22Rv1 (cell line): ENCODE measurements around the gene SIGLECL1.

Source experiments
- H3K27ac ChIP-seq: fragments of 450-650 bp; 2 replicates; pipeline ENCODE4 v1.5.1; 2017
- ZFX ChIP-seq: fragments of 450-650 bp; IDR thresholded peaks from 2 replicates; pipeline ENCODE4 v1.6.1; 2017; ENCODE audit warnings: antibody characterized with exemption, borderline replicate concordance
- TF ChIP-seq, protein P1 (sequence below): fragments of 450-650 bp; IDR thresholded peaks from 2 replicates; pipeline ENCODE4 v1.5.1; 2017; ENCODE audit warnings: mild to moderate bottlenecking

Gene SIGLECL1

DNA sequence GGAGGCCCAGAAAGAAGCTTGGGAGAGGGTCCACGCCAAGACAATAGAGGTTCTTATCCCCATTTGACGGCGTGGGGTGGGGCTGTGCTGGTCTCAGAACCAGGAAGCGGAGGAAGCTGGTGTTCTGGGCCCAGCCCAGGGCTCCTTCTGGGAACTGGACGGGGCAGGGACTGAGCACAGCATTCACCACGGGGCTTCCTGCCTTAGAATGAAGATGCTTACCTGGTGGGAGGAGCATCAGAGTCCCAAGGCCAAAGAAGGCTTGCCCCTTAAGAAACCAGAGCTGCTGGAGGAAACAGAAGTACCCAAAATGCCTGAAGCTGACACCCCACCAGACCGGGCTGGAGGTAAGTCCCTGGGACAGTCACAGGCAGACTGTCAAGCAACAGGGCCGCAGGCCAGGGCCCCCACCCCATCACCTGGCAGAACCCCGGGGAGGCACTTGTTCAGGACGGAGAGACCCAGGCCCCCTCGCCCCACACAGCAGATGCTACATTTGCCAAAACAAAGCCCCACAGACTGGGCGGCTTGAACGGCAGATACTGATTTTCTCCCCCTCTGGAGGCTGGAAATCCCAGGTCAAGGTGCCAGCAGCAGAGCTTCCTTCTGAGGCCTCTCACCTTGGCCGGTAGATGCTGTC lies 42.8 kb downstream of the SIGLECL1 start:
- no peak for TF ChIP-seq ZFX
- TF ChIP-seq, protein P1, sequence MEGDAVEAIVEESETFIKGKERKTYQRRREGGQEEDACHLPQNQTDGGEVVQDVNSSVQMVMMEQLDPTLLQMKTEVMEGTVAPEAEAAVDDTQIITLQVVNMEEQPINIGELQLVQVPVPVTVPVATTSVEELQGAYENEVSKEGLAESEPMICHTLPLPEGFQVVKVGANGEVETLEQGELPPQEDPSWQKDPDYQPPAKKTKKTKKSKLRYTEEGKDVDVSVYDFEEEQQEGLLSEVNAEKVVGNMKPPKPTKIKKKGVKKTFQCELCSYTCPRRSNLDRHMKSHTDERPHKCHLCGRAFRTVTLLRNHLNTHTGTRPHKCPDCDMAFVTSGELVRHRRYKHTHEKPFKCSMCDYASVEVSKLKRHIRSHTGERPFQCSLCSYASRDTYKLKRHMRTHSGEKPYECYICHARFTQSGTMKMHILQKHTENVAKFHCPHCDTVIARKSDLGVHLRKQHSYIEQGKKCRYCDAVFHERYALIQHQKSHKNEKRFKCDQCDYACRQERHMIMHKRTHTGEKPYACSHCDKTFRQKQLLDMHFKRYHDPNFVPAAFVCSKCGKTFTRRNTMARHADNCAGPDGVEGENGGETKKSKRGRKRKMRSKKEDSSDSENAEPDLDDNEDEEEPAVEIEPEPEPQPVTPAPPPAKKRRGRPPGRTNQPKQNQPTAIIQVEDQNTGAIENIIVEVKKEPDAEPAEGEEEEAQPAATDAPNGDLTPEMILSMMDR: no peak
- H3K27ac ChIP-seq: no peak overlapping the region

DNA sequence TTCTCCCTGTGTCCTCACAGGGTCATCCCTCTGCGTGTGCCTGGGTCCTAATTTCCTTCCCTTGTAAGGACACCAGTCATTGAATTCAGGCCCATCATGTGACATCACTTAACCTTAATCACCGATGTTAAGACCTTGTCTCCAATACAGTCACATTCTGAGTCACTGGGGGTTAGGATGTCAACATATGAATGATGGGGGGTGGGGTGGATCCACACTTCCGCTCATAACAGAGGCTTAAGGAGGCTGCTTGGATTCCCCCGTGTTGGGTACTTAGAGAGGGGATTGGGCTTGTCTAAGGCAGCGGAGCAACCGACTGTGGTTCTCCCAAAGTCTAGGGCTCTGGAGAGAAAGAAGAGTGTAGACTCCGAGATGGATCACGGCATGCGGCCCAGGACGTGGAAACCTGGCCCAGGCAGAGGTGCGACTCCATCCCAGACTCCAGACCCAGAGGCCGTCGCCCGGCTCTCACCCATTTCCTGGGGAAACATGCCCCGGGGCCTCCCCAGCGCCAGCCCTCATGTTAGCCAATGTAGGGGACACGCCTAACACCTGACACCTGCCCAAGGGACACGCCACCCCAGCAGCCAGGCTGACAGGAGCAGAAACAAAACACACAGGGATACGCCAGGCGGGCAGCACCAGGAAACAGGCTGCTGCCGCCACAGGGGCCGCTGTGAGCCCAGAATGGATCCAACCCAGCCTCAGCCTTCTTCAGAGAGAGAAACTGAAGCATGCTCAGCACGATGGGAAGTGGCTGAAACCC lies 43.5 kb downstream of the SIGLECL1 start:
- TF ChIP-seq, protein P1: 0 out of 2 replicates have a peak, but pooled peaks have one; percentile 9
- no peak for TF ChIP-seq ZFX
- no peak overlapping the region for H3K27ac ChIP-seq

DNA sequence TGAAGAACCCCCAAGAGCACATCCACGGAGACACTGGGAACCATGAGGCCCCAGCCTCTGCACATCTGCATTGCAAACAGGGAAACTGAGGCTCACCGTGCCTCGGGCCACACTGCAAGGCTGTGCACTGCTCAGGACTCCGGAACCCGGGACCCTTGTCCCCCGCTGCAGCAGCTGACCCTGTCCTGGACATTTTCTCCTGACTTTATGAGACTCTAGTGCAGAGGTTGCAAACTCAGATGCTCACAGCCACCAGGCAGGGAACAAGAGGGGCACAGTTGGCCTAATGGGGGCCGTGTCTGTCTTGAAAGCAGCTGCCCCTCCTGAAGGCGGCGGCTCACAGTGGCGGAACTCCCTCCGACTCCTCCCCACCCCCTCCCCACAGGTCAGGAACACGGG lies 44.1 kb downstream of the SIGLECL1 start:
- no peak overlapping the region for H3K27ac ChIP-seq
- no peak for TF ChIP-seq ZFX
- TF ChIP-seq, protein P1: no peak

DNA sequence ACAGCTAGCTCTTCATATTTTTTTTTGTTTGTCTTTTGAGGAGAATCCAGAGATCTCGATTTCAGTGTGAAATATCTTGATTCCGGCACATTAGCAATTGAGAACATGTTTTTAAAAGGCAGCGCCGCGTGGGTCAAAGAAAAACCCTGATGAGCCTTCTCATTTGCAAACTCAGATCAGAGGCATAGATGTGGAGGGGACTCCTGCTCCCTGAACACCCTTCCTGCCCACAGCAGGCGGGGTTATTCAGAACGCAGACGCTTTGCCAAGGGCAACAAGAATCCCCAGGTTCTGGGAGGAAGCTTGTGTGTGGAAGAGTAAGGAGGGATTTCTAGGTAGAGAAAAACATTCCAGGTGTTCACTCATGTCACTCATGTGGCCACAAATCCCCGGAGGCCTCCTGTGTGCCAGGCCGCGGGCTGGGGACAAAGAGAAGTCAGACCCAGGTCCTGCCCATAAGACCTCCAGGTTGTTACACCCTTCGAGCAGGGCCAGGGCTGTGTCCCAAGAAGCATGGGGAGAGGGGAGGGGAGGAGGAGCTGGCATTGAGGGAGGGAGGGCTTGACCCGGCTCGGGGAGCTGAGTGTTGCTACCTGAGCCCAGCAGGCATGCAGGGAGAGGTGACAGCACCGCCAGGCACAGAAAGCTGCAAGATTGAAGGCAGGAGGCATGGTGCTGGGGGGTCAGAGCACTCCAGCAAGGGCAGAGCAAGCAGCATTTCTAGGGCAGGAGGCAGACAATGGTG lies 44.7 kb downstream of the SIGLECL1 start:
- no peak for TF ChIP-seq ZFX
- TF ChIP-seq, protein P1: no peak
- H3K27ac ChIP-seq: no peak overlapping the region

DNA sequence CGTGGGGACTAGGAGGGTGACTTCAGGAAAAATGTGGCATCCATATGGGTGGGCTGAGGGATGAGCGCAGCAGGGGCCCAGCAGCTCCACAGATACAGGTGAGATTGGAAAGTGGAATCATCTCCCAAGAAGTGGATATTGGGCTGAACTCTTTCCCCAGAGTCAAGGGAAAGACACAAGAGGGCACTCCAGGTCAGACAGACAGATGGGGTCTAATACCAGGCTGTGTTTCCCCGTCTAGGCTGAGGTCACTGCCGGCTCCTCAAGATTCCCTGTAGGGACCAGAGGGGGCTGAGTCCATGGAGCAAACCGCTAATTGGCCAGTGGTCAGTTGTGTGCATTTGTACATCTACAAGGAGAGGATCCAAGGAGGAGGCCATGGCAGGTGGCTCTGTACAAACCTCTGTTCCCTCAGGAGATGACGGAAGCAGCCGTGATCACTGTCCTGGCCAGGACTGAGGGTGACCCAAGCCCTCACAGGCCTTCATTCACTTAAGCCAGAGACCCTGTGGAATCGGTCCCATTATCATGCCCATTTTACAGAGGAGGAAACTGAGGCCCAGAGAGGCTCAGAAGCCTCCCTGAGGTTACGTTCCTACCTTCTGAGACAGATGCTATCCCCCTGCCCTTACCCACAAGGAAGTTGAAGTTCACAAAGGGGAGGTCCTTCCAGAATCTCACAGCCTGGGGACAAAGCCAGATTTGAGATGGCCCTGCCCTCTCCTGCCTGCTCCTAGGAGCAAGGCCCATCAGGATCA lies 45.6 kb downstream of the SIGLECL1 start:
- TF ChIP-seq ZFX: no peak
- TF ChIP-seq, protein P1: no peak
- no peak overlapping the region for H3K27ac ChIP-seq

DNA sequence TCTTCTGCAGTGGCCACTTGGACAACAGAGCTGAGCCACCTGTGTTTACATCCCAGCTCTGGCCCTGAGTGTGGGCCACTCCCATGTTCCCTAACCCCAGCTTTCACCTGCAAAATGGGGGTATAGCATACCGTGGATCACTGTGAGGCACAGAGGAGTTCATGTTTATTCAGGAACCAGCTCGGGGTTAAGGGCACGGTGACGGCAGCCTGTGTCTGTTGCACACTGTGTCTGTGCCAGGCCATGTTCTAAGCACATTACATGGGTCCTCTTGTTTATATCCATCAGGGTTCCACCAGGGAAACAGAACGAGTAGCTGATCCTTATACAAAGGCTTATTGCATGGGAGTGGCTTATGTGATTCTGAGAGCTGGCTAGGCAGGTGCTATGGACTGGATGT lies 46.5 kb downstream of the SIGLECL1 start:
- TF ChIP-seq ZFX: no peak
- TF ChIP-seq, protein P1: no peak

More for the DNA sequence above, 46.5 kb downstream of the SIGLECL1 start:
- H3K27ac ChIP-seq: no peak overlapping the region
